ENCODE measurements around the gene DLG2.

The DLG2 gene

GRCh38 chr11:83908298-83908856, 1718.8 kb downstream of the DLG2 start:
- no peak overlapping the region for H3K4ac ChIP-seq (ENCODE audit: low read depth in 1 of 2, low read length in 2 of 2)
- no peak overlapping the region for H2BK15ac ChIP-seq (ENCODE audit: low read depth, poor library complexity, severe bottlenecking)
- H3K79me1 ChIP-seq (replicated peaks; ENCODE audit: low read length, poor library complexity, severe bottlenecking) = no peaks in the 10 kb centered on the region
- no peak for DNase-seq
- no peak overlapping the region for H2AFZ ChIP-seq (ENCODE audit: low read depth, low read length)
- no peak overlapping the region for H3K4me2 ChIP-seq (ENCODE audit: low read length, poor library complexity, severe bottlenecking)
- no peak overlapping the region for H3K4me3 ChIP-seq (ENCODE audit: insufficient read depth in 1 of 2, low read depth in 1 of 2, low read length in 2 of 2)
- H3K27ac ChIP-seq (ENCODE audit: low read length, poor library complexity, severe bottlenecking) = no peak overlapping the region
- H2BK12ac ChIP-seq (ENCODE audit: low read length in 2 of 2) = no peak overlapping the region
- no peaks in the 10 kb centered on the region for H3K36me3 ChIP-seq (ENCODE audit: control insufficient read depth in 1 of 2, insufficient read depth in 2 of 2, low read depth in 1 of 2, low read length in 2 of 2)
- H2AK5ac ChIP-seq (ENCODE audit: low read length, severe bottlenecking) = no peak overlapping the region
- no peak overlapping the region for H2BK120ac ChIP-seq (ENCODE audit: low read depth, low read length)
- no peaks in the 10 kb centered on the region for H3K9me3 ChIP-seq (ENCODE audit: control insufficient read depth, low read length)
- H4K8ac ChIP-seq (ENCODE audit: low read length) = no peak overlapping the region
- no peak overlapping the region for H3K18ac ChIP-seq (ENCODE audit: low read depth in 1 of 2, low read length in 2 of 2)
- no peak overlapping the region for H3K23ac ChIP-seq (ENCODE audit: low read length in 2 of 2)
- H3K14ac ChIP-seq (ENCODE audit: low read length in 2 of 2) = no peak overlapping the region
- H3K9ac ChIP-seq (ENCODE audit: low read length) = no peak overlapping the region
- H3K27me3 ChIP-seq (ENCODE audit: control insufficient read depth in 1 of 2, insufficient read depth in 1 of 2, low read length in 2 of 2) = no peaks in the 10 kb centered on the region
- no peak overlapping the region for H2BK5ac ChIP-seq (ENCODE audit: low read depth, low read length, poor library complexity, severe bottlenecking)
- no peaks in the 10 kb centered on the region for H3K4me1 ChIP-seq (ENCODE audit: control insufficient read depth, insufficient read depth, low read depth, low read length)
- WGBS = 86% methylated on average over 7 of the region's 7 CpGs
- no peak overlapping the region for H4K91ac ChIP-seq (ENCODE audit: low read length)

GRCh38 chr11:83895516-83895915, 1731.6 kb downstream of the DLG2 start:
- Histone ChIP-seq H3K27me3 (ENCODE audit: control insufficient read depth in 1 of 2, insufficient read depth in 1 of 2, low read length in 2 of 2) (no peaks in the 10 kb centered on the region), H2AK5ac (ENCODE audit: low read length, severe bottlenecking) (no peak overlapping the region), H3K23ac (ENCODE audit: low read length in 2 of 2) (no peak overlapping the region), H2BK120ac (ENCODE audit: low read depth, low read length) (no peak overlapping the region), H3K14ac (ENCODE audit: low read length in 2 of 2) (no peak overlapping the region), H3K36me3 (ENCODE audit: control insufficient read depth in 1 of 2, insufficient read depth in 2 of 2, low read depth in 1 of 2, low read length in 2 of 2) (no peaks in the 10 kb centered on the region), H3K18ac (ENCODE audit: low read depth in 1 of 2, low read length in 2 of 2) (no peak overlapping the region), H2BK15ac (ENCODE audit: low read depth, poor library complexity, severe bottlenecking) (no peak overlapping the region), H3K79me1 (replicated peaks; ENCODE audit: low read length, poor library complexity, severe bottlenecking) (no peaks in the 10 kb centered on the region), H4K91ac (ENCODE audit: low read length) (no peak overlapping the region), H3K4me3 (ENCODE audit: insufficient read depth in 1 of 2, low read depth in 1 of 2, low read length in 2 of 2) (no peak overlapping the region), H3K4ac (ENCODE audit: low read depth in 1 of 2, low read length in 2 of 2) (no peak overlapping the region), H3K9me3 (ENCODE audit: control insufficient read depth, low read length) (no peaks in the 10 kb centered on the region), H3K4me1 (ENCODE audit: control insufficient read depth, insufficient read depth, low read depth, low read length) (no peaks in the 10 kb centered on the region), H3K27ac (ENCODE audit: low read length, poor library complexity, severe bottlenecking) (no peak overlapping the region), H4K8ac (ENCODE audit: low read length) (no peak overlapping the region), H2AFZ (ENCODE audit: low read depth, low read length) (no peak overlapping the region), H3K9ac (ENCODE audit: low read length) (no peak overlapping the region), H3K4me2 (ENCODE audit: low read length, poor library complexity, severe bottlenecking) (no peak overlapping the region), H2BK12ac (ENCODE audit: low read length in 2 of 2) (no peak overlapping the region), H2BK5ac (ENCODE audit: low read depth, low read length, poor library complexity, severe bottlenecking) (no peak overlapping the region)
- no peak for DNase-seq

- Histone ChIP-seq H3K4me1 (ENCODE audit: control insufficient read depth, insufficient read depth, low read depth, low read length) (no peaks in the 10 kb centered on the region), H4K8ac (ENCODE audit: low read length) (no peak overlapping the region), H3K36me3 (ENCODE audit: control insufficient read depth in 1 of 2, insufficient read depth in 2 of 2, low read depth in 1 of 2, low read length in 2 of 2) (no peaks in the 10 kb centered on the region), H4K91ac (ENCODE audit: low read length) (no peak overlapping the region), H3K27me3 (ENCODE audit: control insufficient read depth in 1 of 2, insufficient read depth in 1 of 2, low read length in 2 of 2) (no peaks in the 10 kb centered on the region), H3K4ac (ENCODE audit: low read depth in 1 of 2, low read length in 2 of 2) (no peak overlapping the region), H3K27ac (ENCODE audit: low read length, poor library complexity, severe bottlenecking) (no peak overlapping the region), H2BK120ac (ENCODE audit: low read depth, low read length) (no peak overlapping the region), H2BK15ac (ENCODE audit: low read depth, poor library complexity, severe bottlenecking) (no peak overlapping the region), H3K9ac (ENCODE audit: low read length) (no peak overlapping the region), H3K18ac (ENCODE audit: low read depth in 1 of 2, low read length in 2 of 2) (no peak overlapping the region), H2AK5ac (ENCODE audit: low read length, severe bottlenecking) (no peak overlapping the region), H3K23ac (ENCODE audit: low read length in 2 of 2) (no peak overlapping the region), H3K9me3 (ENCODE audit: control insufficient read depth, low read length) (no peaks in the 10 kb centered on the region), H3K14ac (ENCODE audit: low read length in 2 of 2) (no peak overlapping the region), H2BK12ac (ENCODE audit: low read length in 2 of 2) (no peak overlapping the region), H2AFZ (ENCODE audit: low read depth, low read length) (no peak overlapping the region), H2BK5ac (ENCODE audit: low read depth, low read length, poor library complexity, severe bottlenecking) (no peak overlapping the region), H3K4me3 (ENCODE audit: insufficient read depth in 1 of 2, low read depth in 1 of 2, low read length in 2 of 2) (no peak overlapping the region), H3K4me2 (ENCODE audit: low read length, poor library complexity, severe bottlenecking) (no peak overlapping the region), H3K79me1 (replicated peaks; ENCODE audit: low read length, poor library complexity, severe bottlenecking) (no peaks in the 10 kb centered on the region)
- WGBS = 94% methylated on average over 1 of the region's 1 CpG
- no peak for DNase-seq
Measured at GRCh38 chr11:83881428-83881827, 1745.7 kb downstream of the DLG2 start.

GRCh38 chr11:83871054-83871453, 1756.1 kb downstream of the DLG2 start:
- no peak overlapping the region for H2BK120ac ChIP-seq (ENCODE audit: low read depth, low read length)
- DNase-seq = no peak
- H4K8ac ChIP-seq (ENCODE audit: low read length) = no peak overlapping the region
- H3K4me3 ChIP-seq (ENCODE audit: insufficient read depth in 1 of 2, low read depth in 1 of 2, low read length in 2 of 2) = no peak overlapping the region
- no peak overlapping the region for H3K27ac ChIP-seq (ENCODE audit: low read length, poor library complexity, severe bottlenecking)
- H3K23ac ChIP-seq (ENCODE audit: low read length in 2 of 2) = no peak overlapping the region
- no peak overlapping the region for H2BK5ac ChIP-seq (ENCODE audit: low read depth, low read length, poor library complexity, severe bottlenecking)
- no peak overlapping the region for H2AFZ ChIP-seq (ENCODE audit: low read depth, low read length)
- no peak overlapping the region for H2BK15ac ChIP-seq (ENCODE audit: low read depth, poor library complexity, severe bottlenecking)
- H3K4ac ChIP-seq (ENCODE audit: low read depth in 1 of 2, low read length in 2 of 2) = no peak overlapping the region
- H3K14ac ChIP-seq (ENCODE audit: low read length in 2 of 2) = no peak overlapping the region
- no peak overlapping the region for H2AK5ac ChIP-seq (ENCODE audit: low read length, severe bottlenecking)
- H3K79me1 ChIP-seq (replicated peaks; ENCODE audit: low read length, poor library complexity, severe bottlenecking) = no peaks in the 10 kb centered on the region
- no peak overlapping the region for H4K91ac ChIP-seq (ENCODE audit: low read length)
- H3K4me1 ChIP-seq (ENCODE audit: control insufficient read depth, insufficient read depth, low read depth, low read length) = no peaks in the 10 kb centered on the region
- H3K9ac ChIP-seq (ENCODE audit: low read length) = no peak overlapping the region
- H3K18ac ChIP-seq (ENCODE audit: low read depth in 1 of 2, low read length in 2 of 2) = no peak overlapping the region
- H2BK12ac ChIP-seq (ENCODE audit: low read length in 2 of 2) = no peak overlapping the region
- H3K36me3 ChIP-seq (ENCODE audit: control insufficient read depth in 1 of 2, insufficient read depth in 2 of 2, low read depth in 1 of 2, low read length in 2 of 2) = no peaks in the 10 kb centered on the region
- H3K27me3 ChIP-seq (ENCODE audit: control insufficient read depth in 1 of 2, insufficient read depth in 1 of 2, low read length in 2 of 2) = no peaks in the 10 kb centered on the region
- H3K4me2 ChIP-seq (ENCODE audit: low read length, poor library complexity, severe bottlenecking) = no peak overlapping the region
- no peaks in the 10 kb centered on the region for H3K9me3 ChIP-seq (ENCODE audit: control insufficient read depth, low read length)

Data from mesenchymal stem cell (in vitro differentiated cells and primary cell).